Esophagus squamous epithelium (tissue), 5 donors: ENCODE results near the gene CDHR2. TPM values are rescaled to one million over a fixed set of nuclear protein-coding genes. Genes with fewer than 3 reads are reported as not detected.

ENCODE experiments used
- DNase-seq: peaks from one replicate; lab custom pipeline; 2025; lab: John Stamatoyannopoulos, UW
- H3K27ac ChIP-seq, 4 donors: fragments of 200-600 bp; sonication (generic); one replicate each; pipeline ENCODE4 v1.5.1; 2016 to 2019; ENCODE audit warnings: mild to moderate bottlenecking in 1 of 4
- H3K27me3 ChIP-seq, 4 donors: fragments of 200-600 bp; sonication (generic); 1 replicate in 3 of 4; 2 replicates in 1 of 4; pipeline versions ENCODE4 v1.5.1 to v1.6.0; 2017 to 2021; ENCODE audit warnings: antibody characterized with exemption in 1 of 4
- H3K36me3 ChIP-seq, 3 donors: fragments of 200-600 bp; sonication (generic); one replicate each; pipeline ENCODE4 v1.5.1; 2016 to 2019
- H3K4me1 ChIP-seq, 3 donors: fragments of 200-600 bp; sonication (generic); one replicate each; pipeline ENCODE4 v1.5.1; 2017 to 2019
- H3K4me3 ChIP-seq, 4 donors: fragments of 200-600 bp; sonication (generic); 1 replicate in 3 of 4; 2 replicates in 1 of 4; pipeline ENCODE4 v1.5.1; 2016 to 2019; ENCODE audit warnings: mild to moderate bottlenecking in 2 of 4, moderate library complexity in 1 of 4
- H3K9me3 ChIP-seq, 3 donors: fragments of 200-600 bp; sonication (generic); one replicate each; pipeline ENCODE4 v1.5.1; 2016 to 2019
- CTCF ChIP-seq, 6 experiments: fragments of 450-650 bp in 4 of 6; fragments of 200-600 bp in 2 of 6; sonication (generic) in 2 of 6; IDR thresholded peaks; one replicate each; pipeline ENCODE4 v1.5.1; 2016 to 2019; ENCODE audit warnings: antibody characterized with exemption in 6 of 6, mild to moderate bottlenecking in 4 of 6, moderate library complexity in 4 of 6
- POLR2A ChIP-seq, 4 donors: fragments of 450-650 bp; IDR thresholded peaks; one replicate each; pipeline ENCODE4 v1.6.1; 2017; ENCODE audit warnings: antibody characterized with exemption in 4 of 4, mild to moderate bottlenecking in 4 of 4, moderate library complexity in 3 of 4
- WGBS, 2 donors: methylation state at CpG; one replicate each; pipeline ENCODE4 v1.1.5; 2018; 5-methylcytosine and 5-hydroxymethylcytosine counted together
- intact Hi-C: fragments of 100-400 bp; cut with DNase I; formaldehyde crosslinking; loops from one replicate; pipeline ENCODE4 v1.15.0; 2022
- total RNA-seq, 4 donors: library from RNA; depleted of rRNA; stranded (reverse); fragments of >200 nt; gene quantifications; one replicate each; pipeline ENCODE4 v1.1.0, GENCODE V29; 2016
- donor health status: DM: yes; HTN: yes; CAD: no.

The CDHR2 gene
- total RNA-seq, 4 donors from 2014 or later, result under 0.01 TPM; not detected in 3

GRCh38 chr5:176592573-176592972, 43.4 kb downstream of the CDHR2 start:
- no peak for DNase-seq
- H3K27ac ChIP-seq, result no peak overlapping the region
- peaks cover 3 to 12% (median 8%) of the 10 kb centered on the region in 3 donors for H3K4me1 ChIP-seq
- no peaks in the 10 kb centered on the region for H3K9me3 ChIP-seq
- intact Hi-C loops, result no loop called here
- no peak overlapping the region for H3K4me3 ChIP-seq
- TF ChIP-seq POLR2A (IDR thresholded peaks at IDR 0.05) (no peak), CTCF (IDR thresholded peaks at IDR 0.05) (no peak)
- 90 to 94% methylated on average over 3 of the region's 3 CpGs for WGBS, 2 donors
- no peaks in the 10 kb centered on the region for H3K36me3 ChIP-seq
- H3K27me3 ChIP-seq, result peaks cover 0 to 36% (median 0%) of the 10 kb centered on the region in 4 donors

GRCh38 chr5:176593273-176593869, 44.2 kb downstream of the CDHR2 start:
- 90 to 94% methylated on average over 11 to 12 of the region's 12 CpGs for WGBS, 2 donors
- H3K9me3 ChIP-seq, result no peaks in the 10 kb centered on the region
- H3K4me1 ChIP-seq, result peaks cover 3 to 12% (median 8%) of the 10 kb centered on the region in 3 donors
- no peak for DNase-seq
- TF ChIP-seq CTCF (IDR thresholded peaks at IDR 0.05) (no peak), POLR2A (IDR thresholded peaks at IDR 0.05) (no peak)
- H3K27ac ChIP-seq, result no peak overlapping the region
- H3K27me3 ChIP-seq, result peaks cover 0 to 44% (median 0%) of the 10 kb centered on the region in 4 donors
- intact Hi-C loops, result no loop called here
- no peaks in the 10 kb centered on the region for H3K36me3 ChIP-seq
- H3K4me3 ChIP-seq, result no peak overlapping the region

GRCh38 chr5:176594554-176594953, 45.4 kb downstream of the CDHR2 start:
- TF ChIP-seq CTCF (IDR thresholded peaks at IDR 0.05), result no peak
- no peak for TF ChIP-seq POLR2A (IDR thresholded peaks at IDR 0.05)

GRCh38 chr5:176595386-176595943, 46.3 kb downstream of the CDHR2 start:
- H3K4me1 ChIP-seq, result peaks cover 3 to 12% (median 8%) of the 10 kb centered on the region in 3 donors
- H3K4me3 ChIP-seq, result no peak overlapping the region
- peaks cover 0 to 49% (median 0%) of the 10 kb centered on the region in 4 donors for H3K27me3 ChIP-seq
- intact Hi-C loops, result no loop called here
- no peak for DNase-seq
- H3K9me3 ChIP-seq, result no peaks in the 10 kb centered on the region
- no peaks in the 10 kb centered on the region for H3K36me3 ChIP-seq
- WGBS, 2 donors, result 61 to 89% methylated on average over 4 to 6 of the region's 11 CpGs
- no peak for TF ChIP-seq CTCF (IDR thresholded peaks at IDR 0.05)
- no peak for TF ChIP-seq POLR2A (IDR thresholded peaks at IDR 0.05)
- H3K27ac ChIP-seq, result no peak overlapping the region

More at GRCh38 chr5:176594554-176594953, 45.4 kb downstream of the CDHR2 start:
- Histone ChIP-seq H3K27ac (no peak overlapping the region), H3K9me3 (no peaks in the 10 kb centered on the region), H3K27me3 (peaks cover 0 to 49% (median 0%) of the 10 kb centered on the region in 4 donors), H3K4me1 (peaks cover 3 to 12% (median 8%) of the 10 kb centered on the region in 3 donors), H3K36me3 (no peaks in the 10 kb centered on the region), H3K4me3 (no peak overlapping the region)
- 80 to 86% methylated on average over 1 to 6 of the region's 8 CpGs for WGBS, 2 donors
- no peak for DNase-seq
- intact Hi-C loops, result no loop called here

GRCh38 chr5:176596069-176596644, 47.0 kb downstream of the CDHR2 start:
- no peaks in the 10 kb centered on the region for H3K9me3 ChIP-seq
- DNase-seq, result no peak
- intact Hi-C loops, result no loop called here
- H3K27me3 ChIP-seq, result peaks cover 0 to 49% (median 0%) of the 10 kb centered on the region in 4 donors
- peak overlapping the region in 2 of 4 donors; percentile 49 to 65 for H3K4me3 ChIP-seq
- no peak for TF ChIP-seq CTCF (IDR thresholded peaks at IDR 0.05)
- no peak for TF ChIP-seq POLR2A (IDR thresholded peaks at IDR 0.05)
- H3K27ac ChIP-seq, result no peak overlapping the region
- peaks cover 3 to 12% (median 8%) of the 10 kb centered on the region in 3 donors for H3K4me1 ChIP-seq
- H3K36me3 ChIP-seq, result no peaks in the 10 kb centered on the region
- WGBS, 2 donors, result 90% methylated on average over 2 of the region's 23 CpGs; no CpG with 5 or more reads in 1 of the 2 donors
